PC-9 (cell line): ENCODE measurements around the gene DOCK7. TPM values are rescaled to one million over a fixed set of nuclear protein-coding genes. Genes with fewer than 3 reads are reported as not detected.

ENCODE experiments used
- BruUV-seq: library from RNA; stranded (reverse); fragments of 400-500 nt; replicated peaks from 2 replicates; lab custom pipeline; 2021; lab: Mats Ljungman, UMichigan
- CTCF ChIA-PET: fragments of 300-600 bp; sonication (Branson Sonifier 250); formaldehyde crosslinking; loops from one replicate; lab custom pipeline; 2022; ENCODE audit warnings: antibody characterized with exemption; lab: Charles Lee
- POLR2A ChIA-PET: fragments of 300-600 bp; sonication (Branson Sonifier 250); formaldehyde crosslinking; loops from one replicate; lab custom pipeline; 2022; ENCODE audit warnings: antibody characterized with exemption; ENCODE audit not compliant: unreplicated experiment; lab: Charles Lee
- DNase-seq, 2 experiments: peaks; one replicate each; pipeline versions ENCODE4 v3.0.0 to v3.0.0-alpha.2; 2015 to 2022; ENCODE audit warnings: mixed read lengths in 1 of 2
- H2AFZ ChIP-seq: fragments of 200-600 bp; sonication (generic); 2 replicates; pipeline ENCODE4 v1.8.1; 2017; ENCODE audit warnings: antibody characterized with exemption
- H3F3A ChIP-seq: fragments of 200-600 bp; sonication (generic); 2 replicates; pipeline ENCODE4 v1.8.1; 2017; ENCODE audit warnings: antibody characterized with exemption, mild to moderate bottlenecking, low read depth; ENCODE audit not compliant: insufficient read depth
- H3K27ac ChIP-seq: fragments of 200-600 bp; sonication (generic); 2 replicates; pipeline ENCODE4 v1.6.1; 2016; ENCODE audit warnings: mixed run types
- H3K27me3 ChIP-seq: fragments of 200-600 bp; sonication (generic); 2 replicates; pipeline ENCODE4 v1.6.1; 2016; ENCODE audit warnings: low read depth, mixed run types; ENCODE audit not compliant: insufficient read depth
- H3K36me3 ChIP-seq: fragments of 200-600 bp; sonication (generic); 2 replicates; pipeline ENCODE4 v1.6.1; 2016; ENCODE audit warnings: low read depth, mixed run types
- H3K4me1 ChIP-seq: fragments of 200-600 bp; sonication (generic); replicated peaks from 2 replicates; pipeline ENCODE4 v1.6.1; 2016; ENCODE audit warnings: mixed run types; ENCODE audit not compliant: insufficient read depth
- H3K4me2 ChIP-seq: fragments of 200-600 bp; sonication (generic); 2 replicates; pipeline ENCODE4 v1.6.1; 2017; ENCODE audit warnings: mixed run types
- H3K4me3 ChIP-seq: fragments of 200-600 bp; sonication (generic); 2 replicates; pipeline ENCODE4 v1.6.1; 2016; ENCODE audit warnings: mixed run types
- H3K79me2 ChIP-seq: fragments of 200-600 bp; sonication (generic); 2 replicates; pipeline ENCODE4 v1.6.1; 2017; ENCODE audit warnings: low read depth, mixed run types
- H3K9me2 ChIP-seq: fragments of 200-600 bp; sonication (generic); 2 replicates; pipeline ENCODE4 v1.8.1; 2017; ENCODE audit warnings: mild to moderate bottlenecking; ENCODE audit not compliant: insufficient read depth
- H3K9me3 ChIP-seq: fragments of 200-600 bp; sonication (generic); 2 replicates; pipeline ENCODE4 v1.8.1; 2016; ENCODE audit warnings: low read depth; ENCODE audit not compliant: insufficient read depth
- H4K20me1 ChIP-seq: fragments of 200-600 bp; sonication (generic); 2 replicates; pipeline ENCODE4 v1.8.1; 2017; ENCODE audit not compliant: insufficient read depth
- EZH2 ChIP-seq: fragments of 200-600 bp; sonication (generic); IDR thresholded peaks from 2 replicates; pipeline ENCODE4 v1.8.0; 2017; ENCODE audit warnings: antibody characterized with exemption, low read depth
- intact Hi-C: fragments of 100-400 bp; cut with micrococcal nuclease; formaldehyde crosslinking; loops from one replicate; pipeline ENCODE4 v1.10.0; 2022; ENCODE audit not compliant: unreplicated experiment
- total RNA-seq: library from RNA; stranded (reverse); gene quantifications from 2 replicates; pipeline ENCODE4 v1.2.3, GENCODE V29; 2021
- TF ChIP-seq, protein P1 (sequence below): fragments of 200-600 bp; sonication (generic); conservative IDR thresholded peaks from 2 replicates; pipeline ENCODE4 v1.6.1; 2017; ENCODE audit warnings: mixed run types, antibody characterized with exemption, mild to moderate bottlenecking, moderate library complexity

Gene DOCK7
- total RNA-seq, 1 experiment from 2014 or later = 34.0 TPM

DNA sequence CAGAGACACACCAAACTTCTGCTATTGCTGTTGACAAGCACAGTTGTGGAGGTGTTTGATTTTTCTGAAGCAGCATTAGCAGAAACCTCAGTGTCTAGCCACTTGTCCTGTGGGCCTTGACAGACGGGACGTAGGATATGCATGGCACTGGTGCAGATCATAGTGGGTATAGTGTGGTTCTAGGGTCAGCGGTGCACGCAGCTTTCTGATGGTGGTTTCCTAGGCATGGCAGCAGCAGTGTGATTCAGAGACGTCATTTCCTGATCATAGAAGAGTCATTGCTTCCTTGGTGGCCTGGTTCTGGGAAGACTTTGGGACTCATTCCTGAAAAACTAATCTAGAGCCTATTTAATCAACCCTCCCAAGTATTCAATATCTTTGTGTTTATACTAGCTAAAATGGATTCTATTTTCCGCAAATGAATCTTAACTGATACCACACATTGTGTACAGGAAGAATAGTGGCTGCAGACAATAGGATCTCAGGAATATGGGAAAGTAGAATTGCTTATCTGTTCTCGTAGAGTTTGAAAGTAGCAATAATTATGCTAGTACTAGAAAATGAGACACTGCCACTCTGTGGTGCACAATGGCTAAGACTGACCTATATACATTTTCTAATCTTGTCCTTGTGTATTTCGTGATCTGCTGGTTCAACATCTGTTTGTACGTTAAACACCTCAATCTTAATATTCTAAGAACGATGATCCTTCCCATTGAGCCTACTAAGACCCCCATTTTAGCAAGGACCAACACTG lies 254.1 kb downstream of the DOCK7 start:
- CTCF ChIA-PET = no interaction called here
- H3K36me3 ChIP-seq = no peaks in the 10 kb centered on the region
- no peaks in the 10 kb centered on the region for H3K27me3 ChIP-seq
- BruUV-seq = no TSS peak
- H3K79me2 ChIP-seq = peaks cover 33% of the 10 kb centered on the region
- H3K4me2 ChIP-seq = no peak overlapping the region
- H3K27ac ChIP-seq = no peak overlapping the region
- H3K9me2 ChIP-seq = no peaks in the 10 kb centered on the region
- no peaks in the 10 kb centered on the region for H3K9me3 ChIP-seq
- H2AFZ ChIP-seq = no peak overlapping the region
- peaks cover 17% of the 10 kb centered on the region for H3F3A ChIP-seq
- H3K4me3 ChIP-seq = no peak overlapping the region
- POLR2A ChIA-PET = no interaction called here
- no peak for DNase-seq
- H4K20me1 ChIP-seq = no peaks in the 10 kb centered on the region
- intact Hi-C loops = no loop called here
- no peak for TF ChIP-seq EZH2
- TF ChIP-seq, protein P1, sequence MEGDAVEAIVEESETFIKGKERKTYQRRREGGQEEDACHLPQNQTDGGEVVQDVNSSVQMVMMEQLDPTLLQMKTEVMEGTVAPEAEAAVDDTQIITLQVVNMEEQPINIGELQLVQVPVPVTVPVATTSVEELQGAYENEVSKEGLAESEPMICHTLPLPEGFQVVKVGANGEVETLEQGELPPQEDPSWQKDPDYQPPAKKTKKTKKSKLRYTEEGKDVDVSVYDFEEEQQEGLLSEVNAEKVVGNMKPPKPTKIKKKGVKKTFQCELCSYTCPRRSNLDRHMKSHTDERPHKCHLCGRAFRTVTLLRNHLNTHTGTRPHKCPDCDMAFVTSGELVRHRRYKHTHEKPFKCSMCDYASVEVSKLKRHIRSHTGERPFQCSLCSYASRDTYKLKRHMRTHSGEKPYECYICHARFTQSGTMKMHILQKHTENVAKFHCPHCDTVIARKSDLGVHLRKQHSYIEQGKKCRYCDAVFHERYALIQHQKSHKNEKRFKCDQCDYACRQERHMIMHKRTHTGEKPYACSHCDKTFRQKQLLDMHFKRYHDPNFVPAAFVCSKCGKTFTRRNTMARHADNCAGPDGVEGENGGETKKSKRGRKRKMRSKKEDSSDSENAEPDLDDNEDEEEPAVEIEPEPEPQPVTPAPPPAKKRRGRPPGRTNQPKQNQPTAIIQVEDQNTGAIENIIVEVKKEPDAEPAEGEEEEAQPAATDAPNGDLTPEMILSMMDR = no peak; the same call in 1 of the 2 replicates
- peaks cover 13% of the 10 kb centered on the region for H3K4me1 ChIP-seq

DNA sequence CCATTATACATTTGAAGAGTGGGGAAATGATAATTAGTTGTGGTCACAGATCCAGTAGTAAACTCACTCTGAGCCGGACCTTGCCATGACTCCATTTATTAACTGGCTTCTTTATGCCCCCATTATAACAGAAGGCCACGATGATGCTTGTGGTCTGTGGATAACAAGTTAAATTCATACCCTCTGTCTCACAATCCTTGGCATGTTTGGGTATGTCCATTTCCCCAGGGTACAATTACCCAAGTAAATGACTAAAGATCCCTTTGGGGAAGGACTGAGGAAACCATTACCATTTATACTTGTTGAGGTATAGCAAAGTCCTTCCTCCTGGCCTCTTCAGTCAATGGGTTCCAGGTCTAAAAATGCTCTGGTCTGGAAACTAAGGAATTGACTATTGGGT lies 258.6 kb downstream of the DOCK7 start:
- BruUV-seq = no TSS peak
- DNase-seq = no peak
- Histone ChIP-seq H3K27ac (no peak overlapping the region), H3K4me1 (peaks cover 4% of the 10 kb centered on the region; the same call in 1 of the 2 replicates), H3K9me2 (no peaks in the 10 kb centered on the region), H3K4me2 (no peak overlapping the region), H3F3A (no peaks in the 10 kb centered on the region), H3K27me3 (no peaks in the 10 kb centered on the region), H3K9me3 (no peaks in the 10 kb centered on the region), H3K4me3 (no peak overlapping the region), H4K20me1 (no peaks in the 10 kb centered on the region), H3K79me2 (peaks cover under 1% of the 10 kb centered on the region; the same call in 1 of the 2 replicates), H3K36me3 (no peaks in the 10 kb centered on the region), H2AFZ (no peak overlapping the region)
- TF ChIP-seq, protein P1 = no peak
- CTCF ChIA-PET = no interaction called here
- intact Hi-C loops = no loop called here
- POLR2A ChIA-PET = no interaction called here

DNA sequence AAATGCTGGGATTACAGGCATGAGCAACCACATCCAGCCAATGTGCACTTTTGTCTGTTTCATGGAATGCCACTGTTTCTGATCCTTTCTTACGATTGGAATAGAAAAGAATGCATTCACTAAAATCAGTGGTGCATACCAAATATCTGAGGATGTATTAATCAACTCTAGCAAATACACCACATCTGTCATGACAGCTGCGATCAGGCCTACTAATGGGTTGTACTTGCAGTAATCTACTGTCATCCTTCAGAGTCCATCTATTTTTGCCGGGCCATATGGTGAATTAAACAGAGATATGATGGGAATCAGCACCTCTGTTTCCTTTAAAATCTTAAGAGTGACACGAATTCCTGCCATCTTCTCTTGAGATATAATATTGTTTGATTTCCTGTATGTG lies 259.8 kb downstream of the DOCK7 start:
- Histone ChIP-seq H3K9me2 (no peaks in the 10 kb centered on the region), H2AFZ (no peak overlapping the region), H3K27me3 (no peaks in the 10 kb centered on the region), H3K79me2 (no peaks in the 10 kb centered on the region), H4K20me1 (no peaks in the 10 kb centered on the region), H3K27ac (no peak overlapping the region), H3F3A (no peaks in the 10 kb centered on the region), H3K4me1 (peaks cover 8% of the 10 kb centered on the region; the same call in 1 of the 2 replicates), H3K4me2 (no peak overlapping the region), H3K36me3 (no peaks in the 10 kb centered on the region), H3K4me3 (no peak overlapping the region), H3K9me3 (no peaks in the 10 kb centered on the region)
- POLR2A ChIA-PET = no interaction called here
- no TSS peak for BruUV-seq
- CTCF ChIA-PET = no interaction called here
- TF ChIP-seq, protein P1 = no peak
- TF ChIP-seq EZH2 = no peak
- DNase-seq = no peak
- intact Hi-C loops = no loop called here
